Measurements from ENCODE around the gene CDKL4.
"Not testable (repeated sequence)": the region's sequence is repeated elsewhere in the genome, so short reads cannot be mapped to it uniquely, and the experiment has no call there.

The CDKL4 gene

GRCh38 chr2:39138187-39138836, 105.5 kb downstream of the CDKL4 start:
- not testable (repeated sequence) for H3K4me3 ChIP-seq (ENCODE audit: low read length); H3K9me3 ChIP-seq (ENCODE audit: insufficient read depth, low read depth, low read length); H3K27me3 ChIP-seq (ENCODE audit: insufficient read depth, low read length); H3K27ac ChIP-seq (ENCODE audit: low read length); H3K9ac ChIP-seq (ENCODE audit: low read depth, low read length); H3K4me1 ChIP-seq (ENCODE audit: insufficient read depth, low read length); H3K36me3 ChIP-seq (ENCODE audit: insufficient read depth, low read depth, low read length)

- H3K36me3 ChIP-seq (ENCODE audit: insufficient read depth, low read depth, low read length), result no peaks in the 10 kb centered on the region
- H3K27ac ChIP-seq (ENCODE audit: low read length), result no peak overlapping the region
- no peak overlapping the region for H3K4me3 ChIP-seq (ENCODE audit: low read length)
- peaks cover 5% of the 10 kb centered on the region; the same call in 1 of the 2 replicates for H3K4me1 ChIP-seq (ENCODE audit: insufficient read depth, low read length)
- H3K9ac ChIP-seq (ENCODE audit: low read depth, low read length), result no peak overlapping the region
- H3K9me3 ChIP-seq (ENCODE audit: insufficient read depth, low read depth, low read length), result no peaks in the 10 kb centered on the region
- H3K27me3 ChIP-seq (ENCODE audit: insufficient read depth, low read length), result no peaks in the 10 kb centered on the region
Measured at GRCh38 chr2:39136799-39137198, 107.0 kb downstream of the CDKL4 start.

DNA sequence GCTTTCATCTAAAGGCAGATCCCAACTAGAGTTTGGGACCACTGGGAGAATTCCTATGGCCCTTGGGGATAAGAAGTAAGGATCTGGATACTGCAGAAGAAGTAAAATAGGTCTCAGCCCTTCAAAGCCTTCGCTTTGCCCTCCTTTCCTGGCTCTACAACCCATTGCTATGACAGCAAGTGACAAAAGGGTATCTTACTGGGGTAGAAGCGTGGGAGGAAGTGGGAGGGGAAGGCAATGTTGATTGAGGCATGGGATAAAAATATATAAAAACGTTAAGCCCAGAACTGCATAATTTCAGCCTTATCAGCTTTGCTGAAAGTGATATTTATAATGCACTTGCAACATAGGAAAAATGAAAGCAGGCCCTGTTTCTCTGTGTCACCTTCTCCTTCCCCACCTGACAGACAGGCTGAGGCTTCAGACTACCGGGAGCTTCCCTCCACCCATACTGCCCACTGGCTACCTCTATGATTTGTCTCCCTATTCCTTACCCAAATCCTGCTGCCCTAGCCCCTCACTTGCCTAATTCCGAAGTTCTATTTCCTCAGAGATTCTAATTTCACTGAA, 108.0 kb downstream of the CDKL4 start:
- no peaks in the 10 kb centered on the region for H3K4me1 ChIP-seq (ENCODE audit: insufficient read depth, low read length)
- H3K36me3 ChIP-seq (ENCODE audit: insufficient read depth, low read depth, low read length), result no peaks in the 10 kb centered on the region
- H3K9me3 ChIP-seq (ENCODE audit: insufficient read depth, low read depth, low read length), result no peaks in the 10 kb centered on the region
- H3K4me3 ChIP-seq (ENCODE audit: low read length), result no peak overlapping the region
- no peak overlapping the region for H3K27ac ChIP-seq (ENCODE audit: low read length)
- H3K27me3 ChIP-seq (ENCODE audit: insufficient read depth, low read length), result no peaks in the 10 kb centered on the region
- no peak overlapping the region for H3K9ac ChIP-seq (ENCODE audit: low read depth, low read length)

DNA sequence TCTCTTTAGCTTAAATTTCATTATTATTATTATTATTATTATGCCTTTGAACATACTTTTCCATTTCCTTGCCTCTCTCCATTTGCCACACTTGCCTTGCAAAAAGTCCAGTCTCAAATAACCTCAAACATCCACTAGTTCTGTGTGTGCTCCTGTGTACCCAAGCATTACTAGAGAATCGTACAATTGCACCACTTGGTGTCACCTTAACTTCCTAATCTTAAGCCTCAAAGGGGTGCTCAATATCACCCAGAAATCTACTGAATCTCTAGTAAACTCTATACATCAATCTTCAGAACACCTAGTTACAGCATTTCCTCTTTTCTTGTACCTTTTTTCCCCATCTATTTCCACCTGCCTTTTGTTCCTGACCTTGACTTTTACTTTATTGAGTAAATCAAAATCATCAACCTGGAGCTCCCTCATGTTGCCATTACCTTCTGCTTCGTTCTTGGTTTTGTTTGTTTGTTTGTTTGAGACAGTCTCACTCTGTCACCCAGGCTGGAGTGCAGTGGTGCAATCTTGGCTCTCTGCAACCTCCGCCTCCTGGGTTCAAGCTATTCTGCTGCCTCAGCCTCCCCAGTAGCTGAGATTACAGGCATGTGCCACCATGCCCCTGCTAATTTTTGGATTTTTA, 110.4 kb downstream of the CDKL4 start:
- no peaks in the 10 kb centered on the region for H3K9me3 ChIP-seq (ENCODE audit: insufficient read depth, low read depth, low read length)
- H3K27me3 ChIP-seq (ENCODE audit: insufficient read depth, low read length), result no peaks in the 10 kb centered on the region
- H3K4me1 ChIP-seq (ENCODE audit: insufficient read depth, low read length), result no peaks in the 10 kb centered on the region
- no peak overlapping the region for H3K4me3 ChIP-seq (ENCODE audit: low read length)
- no peaks in the 10 kb centered on the region for H3K36me3 ChIP-seq (ENCODE audit: insufficient read depth, low read depth, low read length)
- H3K9ac ChIP-seq (ENCODE audit: low read depth, low read length), result no peak overlapping the region
- H3K27ac ChIP-seq (ENCODE audit: low read length), result no peak overlapping the region

- Histone ChIP-seq H3K9ac (ENCODE audit: low read depth, low read length) (no peak overlapping the region), H3K9me3 (ENCODE audit: insufficient read depth, low read depth, low read length) (no peaks in the 10 kb centered on the region), H3K27me3 (ENCODE audit: insufficient read depth, low read length) (no peaks in the 10 kb centered on the region), H3K27ac (ENCODE audit: low read length) (no peak overlapping the region), H3K36me3 (ENCODE audit: insufficient read depth, low read depth, low read length) (no peaks in the 10 kb centered on the region), H3K4me1 (ENCODE audit: insufficient read depth, low read length) (no peaks in the 10 kb centered on the region; the same call in 1 of the 2 replicates), H3K4me3 (ENCODE audit: low read length) (no peak overlapping the region)
Measured at GRCh38 chr2:39128919-39129391, 114.8 kb downstream of the CDKL4 start.

DNA sequence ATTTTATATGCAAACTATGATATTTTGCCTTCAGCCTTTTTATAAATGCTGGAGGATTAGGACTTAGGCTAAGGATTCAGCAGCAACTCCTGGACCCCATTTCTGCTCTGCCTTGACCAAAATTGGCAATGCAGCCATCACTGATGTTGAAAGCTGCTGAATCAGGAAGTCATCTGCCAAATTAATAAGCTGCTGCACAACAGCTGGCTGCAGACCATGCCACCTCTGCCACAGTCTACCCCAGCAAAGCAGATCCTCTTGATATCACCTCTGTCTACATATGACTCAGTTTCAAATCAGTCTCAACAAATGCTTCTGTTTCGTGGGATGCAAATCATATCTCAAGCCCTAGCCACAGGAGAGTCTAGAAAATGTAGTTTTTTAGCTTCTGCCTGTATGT, 115.8 kb downstream of the CDKL4 start:
- H3K4me3 ChIP-seq (ENCODE audit: low read length), result no peak overlapping the region
- no peaks in the 10 kb centered on the region for H3K9me3 ChIP-seq (ENCODE audit: insufficient read depth, low read depth, low read length)
- H3K4me1 ChIP-seq (ENCODE audit: insufficient read depth, low read length), result no peaks in the 10 kb centered on the region; the same call in 1 of the 2 replicates
- H3K27ac ChIP-seq (ENCODE audit: low read length), result no peak overlapping the region
- no peaks in the 10 kb centered on the region for H3K36me3 ChIP-seq (ENCODE audit: insufficient read depth, low read depth, low read length)
- H3K27me3 ChIP-seq (ENCODE audit: insufficient read depth, low read length), result no peaks in the 10 kb centered on the region
- H3K9ac ChIP-seq (ENCODE audit: low read depth, low read length), result no peak overlapping the region
